ENCODE measurements around the gene SAMD11.

GRCh38 chr1:961132-961669, 37.5 kb downstream of the SAMD11 start:
- TF ChIP-seq CTCF (IDR thresholded peaks at IDR 0.05) (no peak), MXI1 (IDR thresholded peaks at IDR 0.05; ENCODE audit: low read depth, low read length) (peak; percentile 40; the same call in 1 of the 2 replicates), IRF3 (IDR thresholded peaks at IDR 0.05; ENCODE audit: low read depth, low read length) (no peak), TAF1 (IDR thresholded peaks at IDR 0.05; ENCODE audit: borderline replicate concordance, low read depth, low read length) (no peak), POLR2AphosphoS5 (IDR thresholded peaks at IDR 0.05; ENCODE audit: low read depth, low read length) (no peak), SIN3A (IDR thresholded peaks at IDR 0.05; ENCODE audit: borderline replicate concordance, low read depth, low read length) (no peak), FOSL2 (IDR thresholded peaks at IDR 0.05; ENCODE audit: borderline replicate concordance, low read depth) (no peak), NFIC (IDR thresholded peaks at IDR 0.05; ENCODE audit: borderline replicate concordance) (no peak), ELF1 (IDR thresholded peaks at IDR 0.05) (no peak), EZH2phosphoT487 (IDR thresholded peaks at IDR 0.05; ENCODE audit: borderline replicate concordance, low read depth) (no peak)
- TF ChIP-seq, protein P1, sequence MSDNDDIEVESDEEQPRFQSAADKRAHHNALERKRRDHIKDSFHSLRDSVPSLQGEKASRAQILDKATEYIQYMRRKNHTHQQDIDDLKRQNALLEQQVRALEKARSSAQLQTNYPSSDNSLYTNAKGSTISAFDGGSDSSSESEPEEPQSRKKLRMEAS (IDR thresholded peaks at IDR 0.05; ENCODE audit: low read depth), result no peak
- TF ChIP-seq, protein P2, sequence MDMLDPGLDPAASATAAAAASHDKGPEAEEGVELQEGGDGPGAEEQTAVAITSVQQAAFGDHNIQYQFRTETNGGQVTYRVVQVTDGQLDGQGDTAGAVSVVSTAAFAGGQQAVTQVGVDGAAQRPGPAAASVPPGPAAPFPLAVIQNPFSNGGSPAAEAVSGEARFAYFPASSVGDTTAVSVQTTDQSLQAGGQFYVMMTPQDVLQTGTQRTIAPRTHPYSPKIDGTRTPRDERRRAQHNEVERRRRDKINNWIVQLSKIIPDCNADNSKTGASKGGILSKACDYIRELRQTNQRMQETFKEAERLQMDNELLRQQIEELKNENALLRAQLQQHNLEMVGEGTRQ (IDR thresholded peaks at IDR 0.05; ENCODE audit: borderline replicate concordance, low read depth, low read length), result no peak
- TF ChIP-seq, protein P3, sequence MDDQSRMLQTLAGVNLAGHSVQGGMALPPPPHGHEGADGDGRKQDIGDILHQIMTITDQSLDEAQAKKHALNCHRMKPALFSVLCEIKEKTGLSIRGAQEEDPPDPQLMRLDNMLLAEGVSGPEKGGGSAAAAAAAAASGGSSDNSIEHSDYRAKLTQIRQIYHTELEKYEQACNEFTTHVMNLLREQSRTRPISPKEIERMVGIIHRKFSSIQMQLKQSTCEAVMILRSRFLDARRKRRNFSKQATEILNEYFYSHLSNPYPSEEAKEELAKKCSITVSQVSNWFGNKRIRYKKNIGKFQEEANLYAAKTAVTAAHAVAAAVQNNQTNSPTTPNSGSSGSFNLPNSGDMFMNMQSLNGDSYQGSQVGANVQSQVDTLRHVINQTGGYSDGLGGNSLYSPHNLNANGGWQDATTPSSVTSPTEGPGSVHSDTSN (IDR thresholded peaks at IDR 0.05), result no peak
